CD4-positive, alpha-beta T cell treated with Interleukin-10 for 1 hour (primary cell): ENCODE data around the gene SPAG17.

Experiments
- DNase-seq: peaks from one replicate; pipeline ENCODE4 v3.0.0-alpha.2; 2020

SPAG17 gene

GRCh38 chr1:118159569-118159968 lies 25.5 kb downstream of the SPAG17 start:
- DNase-seq = no peak

DNA sequence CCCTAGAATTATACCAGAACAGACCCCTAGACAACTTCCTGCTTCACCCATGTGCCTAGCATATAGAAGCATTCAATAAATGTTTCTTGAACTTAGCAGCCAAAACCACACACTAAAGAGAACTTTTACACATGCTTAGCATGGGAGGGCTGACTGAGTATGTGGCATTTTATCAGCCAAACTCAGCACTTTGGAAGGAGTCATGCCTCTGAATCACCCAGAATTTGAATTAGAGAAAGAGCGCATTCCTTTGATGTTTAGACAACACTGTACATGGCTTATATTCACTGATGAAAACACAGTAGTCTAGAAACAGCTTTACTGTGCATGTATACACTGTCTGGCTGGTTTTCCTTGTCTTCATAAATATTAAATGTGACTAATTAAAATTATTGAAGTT lies 26.1 kb downstream of the SPAG17 start:
- DNase-seq = no peak

DNA sequence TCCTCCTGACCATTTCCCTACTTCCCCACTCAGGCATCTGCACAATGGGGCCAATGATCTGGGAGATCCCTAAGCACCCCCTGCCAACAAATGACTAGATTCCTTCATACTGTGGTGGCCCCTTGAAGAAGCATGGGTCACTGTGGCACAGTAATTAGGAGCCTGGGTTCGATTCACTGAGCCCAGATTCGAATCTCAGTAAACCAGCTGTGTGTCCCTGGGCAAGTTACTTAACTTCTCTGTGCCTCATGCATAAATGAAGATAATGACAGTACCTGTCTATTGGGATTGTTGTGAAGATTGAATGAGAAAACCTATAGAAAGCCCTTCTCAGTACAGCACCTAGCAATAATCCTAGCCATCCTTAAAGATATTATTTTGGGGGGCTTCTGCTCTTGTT lies 27.5 kb downstream of the SPAG17 start:
- no peak for DNase-seq

- no peak for DNase-seq
Measured at GRCh38 chr1:118155106-118155505, 29.9 kb downstream of the SPAG17 start.

DNA sequence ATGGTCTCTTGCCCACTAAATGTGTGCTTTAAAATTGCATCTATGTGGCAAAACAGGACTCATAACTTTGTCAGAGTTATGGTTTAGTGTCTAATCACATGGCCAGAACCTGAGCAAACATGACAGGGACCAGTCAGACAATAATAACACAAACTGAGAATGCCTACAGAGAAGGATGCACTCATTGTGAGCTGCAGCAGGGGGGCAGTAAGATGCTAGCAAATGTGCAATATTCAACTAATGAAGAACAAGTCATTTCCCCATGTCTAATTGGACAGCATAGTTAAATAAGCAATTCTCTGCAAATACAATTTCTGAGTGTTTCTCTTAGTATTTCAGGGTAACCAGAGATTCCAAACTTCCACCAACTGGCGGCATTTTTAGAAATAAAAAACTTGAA lies 30.8 kb downstream of the SPAG17 start:
- no peak for DNase-seq

DNA sequence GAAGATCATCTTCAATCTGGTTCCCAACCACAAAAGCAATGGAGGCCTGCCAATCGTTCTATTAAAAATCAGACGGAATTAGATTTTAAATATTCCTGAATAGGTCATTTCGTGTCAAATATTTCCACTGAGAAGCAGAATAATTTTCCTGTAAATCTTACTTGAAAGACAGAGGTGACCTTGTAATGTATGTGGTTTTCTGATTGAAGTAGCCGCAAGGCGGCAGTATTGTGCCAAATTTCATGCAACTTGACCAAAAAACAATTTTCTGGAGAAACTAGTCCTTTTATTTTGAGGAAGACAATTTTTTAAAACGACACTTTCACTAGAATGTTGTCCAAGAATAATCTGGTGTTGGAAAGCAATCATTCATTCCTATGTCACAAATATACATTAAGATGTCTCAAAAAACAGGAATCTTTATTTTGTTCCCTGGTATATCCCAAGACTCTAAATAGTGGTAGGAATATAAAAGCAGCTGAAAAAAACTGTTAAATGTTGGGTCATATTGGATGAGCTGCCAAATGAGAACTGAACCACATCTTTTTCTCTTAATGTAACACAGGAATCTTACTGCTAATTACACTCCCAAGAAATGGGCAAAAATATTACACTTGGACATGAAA lies 33.6 kb downstream of the SPAG17 start:
- DNase-seq = peak; percentile 4

- no peak for DNase-seq
Measured at GRCh38 chr1:118149799-118150198, 35.2 kb downstream of the SPAG17 start.

- no peak for DNase-seq
Measured at GRCh38 chr1:118148034-118148433, 37.0 kb downstream of the SPAG17 start.

- no peak for DNase-seq
Measured at GRCh38 chr1:118147522-118147921, 37.5 kb downstream of the SPAG17 start.

GRCh38 chr1:118145721-118146120 lies 39.3 kb downstream of the SPAG17 start:
- no peak for DNase-seq

GRCh38 chr1:118144684-118145083 lies 40.3 kb downstream of the SPAG17 start:
- no peak for DNase-seq

GRCh38 chr1:118143831-118144230 lies 41.2 kb downstream of the SPAG17 start:
- no peak for DNase-seq

- no peak for DNase-seq
Measured at GRCh38 chr1:118143121-118143520, 41.9 kb downstream of the SPAG17 start.

DNA sequence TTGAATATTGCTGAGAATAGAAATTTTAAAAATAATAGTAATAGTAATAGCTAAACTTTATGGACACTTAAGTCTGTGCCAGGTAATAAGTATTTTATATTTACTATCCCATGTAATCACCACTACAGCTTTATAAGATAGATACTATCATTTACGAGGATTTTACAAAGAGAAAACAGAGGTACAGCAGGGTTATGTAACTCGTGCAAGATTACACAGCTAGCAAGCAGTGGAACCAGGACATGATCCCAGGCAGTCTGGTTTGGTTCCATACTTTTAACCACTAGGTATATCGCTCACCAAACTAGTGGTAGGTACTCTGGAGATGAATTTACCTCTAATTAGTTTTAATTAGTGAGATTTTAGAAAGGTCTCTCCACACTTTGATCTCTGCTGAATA lies 42.5 kb downstream of the SPAG17 start:
- DNase-seq = no peak

DNA sequence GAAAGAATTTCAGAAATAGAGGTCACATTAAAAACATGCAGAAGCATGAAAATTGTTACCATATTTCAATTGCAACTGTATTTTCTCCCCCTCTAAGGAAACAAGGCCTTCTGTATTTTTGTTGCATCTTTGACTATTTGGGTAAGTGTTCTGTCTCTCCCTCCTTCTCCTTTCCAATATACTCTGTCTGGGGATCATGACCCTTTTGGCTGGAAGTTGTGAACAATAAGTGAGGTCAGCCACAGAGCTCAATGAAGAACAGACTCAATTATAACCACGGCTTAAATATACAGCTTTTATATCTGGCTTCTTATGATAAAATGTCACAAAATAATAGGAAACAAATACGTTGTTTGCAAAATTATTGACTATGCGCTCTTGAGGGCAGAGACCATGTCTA lies 47.1 kb downstream of the SPAG17 start:
- no peak for DNase-seq

- no peak for DNase-seq
Measured at GRCh38 chr1:118136187-118136941, 48.7 kb downstream of the SPAG17 start.

GRCh38 chr1:118132000-118132399 lies 53.0 kb downstream of the SPAG17 start:
- DNase-seq = no peak

- DNase-seq = no peak
Measured at GRCh38 chr1:118128761-118129160, 56.3 kb downstream of the SPAG17 start.

- no peak for DNase-seq
Measured at GRCh38 chr1:118124064-118124463, 61.0 kb downstream of the SPAG17 start.

- DNase-seq = no peak
Measured at GRCh38 chr1:118123116-118123839, 61.8 kb downstream of the SPAG17 start.

- DNase-seq = no peak
Measured at GRCh38 chr1:118122234-118123004, 62.6 kb downstream of the SPAG17 start.

DNA sequence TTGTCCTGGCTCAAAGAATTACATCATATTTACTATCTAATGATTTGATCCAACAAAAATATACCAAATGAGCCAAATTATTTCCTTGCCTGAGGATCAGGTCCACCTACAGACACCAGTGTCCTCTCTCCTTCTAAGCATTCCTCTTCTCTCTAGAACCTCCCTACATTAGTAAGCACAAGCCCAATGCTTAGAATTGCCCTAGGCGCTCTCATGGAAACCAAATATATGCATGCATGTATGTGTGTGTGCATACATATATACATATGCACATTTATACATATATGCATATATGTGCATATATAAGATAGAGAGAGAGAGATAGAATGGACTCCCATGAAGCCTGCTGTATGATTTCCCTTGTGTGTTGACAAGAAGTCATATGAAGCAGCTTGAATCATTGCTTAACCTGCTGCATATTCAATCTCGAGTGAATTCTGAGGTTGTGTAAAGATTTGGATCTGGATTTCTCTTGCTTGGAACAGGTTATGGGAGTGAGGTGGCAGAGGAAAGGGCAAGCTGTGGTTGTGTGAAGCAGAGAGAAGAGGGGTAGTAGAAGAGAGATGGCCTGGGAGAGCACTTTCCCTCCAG lies 66.1 kb downstream of the SPAG17 start:
- DNase-seq = no peak

DNA sequence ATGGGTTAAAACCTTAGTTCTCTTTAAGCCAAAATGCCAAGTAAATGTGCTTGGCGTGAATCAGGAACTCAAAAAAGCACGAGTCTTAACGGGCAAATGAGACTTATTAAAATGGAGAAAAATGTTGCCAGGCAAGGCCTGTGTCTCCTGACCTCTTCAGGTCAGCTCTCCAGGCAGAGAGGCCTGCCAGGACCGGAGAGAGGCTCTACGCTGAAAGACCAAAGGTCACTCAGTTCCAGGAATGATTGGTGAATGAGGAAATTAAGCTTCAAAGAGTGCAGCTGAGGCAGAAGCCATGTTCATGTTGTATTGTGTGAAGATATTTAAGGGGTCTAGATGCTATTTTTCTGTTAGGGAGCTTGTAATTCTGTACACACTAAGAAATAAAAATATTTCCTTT lies 66.6 kb downstream of the SPAG17 start:
- no peak for DNase-seq
